Suprapubic skin (tissue), 4 donors: ENCODE data around the gene ASB11. TPM values are rescaled to one million over a fixed set of nuclear protein-coding genes. Genes with fewer than 3 reads are reported as not detected.
A peak's percentile ranks its signal among the peaks of the same experiment; 100 is the strongest.
"Not testable (repeated sequence)": the region's sequence is repeated elsewhere in the genome, so short reads cannot be mapped to it uniquely, and the experiment has no call there.

Experiments
- DNase-seq, 2 donors: peaks; one replicate each; pipeline ENCODE4 v3.0.0-alpha.2; 2019; ENCODE audit warnings: low spot score in 2 of 2
- H3K27ac ChIP-seq: fragments of 200-600 bp; sonication (generic); one replicate; pipeline ENCODE4 v1.5.1; 2019
- H3K27me3 ChIP-seq: fragments of 200-600 bp; sonication (generic); one replicate; pipeline ENCODE4 v1.5.1; 2019
- H3K36me3 ChIP-seq: fragments of 200-600 bp; sonication (generic); one replicate; pipeline ENCODE4 v1.5.1; 2019
- H3K4me1 ChIP-seq: fragments of 200-600 bp; sonication (generic); one replicate; pipeline ENCODE4 v1.5.1; 2019
- H3K4me3 ChIP-seq: fragments of 200-600 bp; sonication (generic); one replicate; pipeline ENCODE4 v1.5.1; 2019; ENCODE audit warnings: mild to moderate bottlenecking
- H3K9me3 ChIP-seq: fragments of 200-600 bp; sonication (generic); one replicate; pipeline ENCODE4 v1.5.1; 2019
- CTCF ChIP-seq, 2 donors: fragments of 200-600 bp in 1 of 2; fragments of 450-650 bp in 1 of 2; sonication (generic) in 1 of 2; IDR thresholded peaks; one replicate each; pipeline ENCODE4 v1.5.1; 2016 to 2019; ENCODE audit warnings: antibody characterized with exemption in 2 of 2, mild to moderate bottlenecking in 1 of 2, moderate library complexity in 1 of 2
- EP300 ChIP-seq: sonication (generic); formaldehyde crosslinking; IDR thresholded peaks from one replicate; pipeline ENCODE4 v1.6.1; 2017; ENCODE audit warnings: antibody characterized with exemption
- POLR2A ChIP-seq, 2 donors: fragments of 450-650 bp; IDR thresholded peaks; one replicate each; pipeline ENCODE4 v1.6.1; 2017; ENCODE audit warnings: antibody characterized with exemption in 2 of 2, mild to moderate bottlenecking in 2 of 2, moderate library complexity in 2 of 2
- POLR2AphosphoS5 ChIP-seq, 3 donors: sonication (generic); formaldehyde crosslinking; IDR thresholded peaks; one replicate each; pipeline ENCODE4 v1.6.1; 2017; ENCODE audit warnings: antibody characterized with exemption in 3 of 3
- WGBS: methylation state at CpG from one replicate; pipeline ENCODE4 v1.1.5; 2018; 5-methylcytosine and 5-hydroxymethylcytosine counted together
- total RNA-seq, 4 donors: library from RNA; depleted of rRNA; stranded (reverse); fragments of >200 nt; gene quantifications; one replicate each; pipeline ENCODE4 v1.1.0, GENCODE V29; 2016

ASB11 gene
- total RNA-seq, 4 donors from 2014 or later: 0.42 to 2.0 (median 1.8) TPM

- Histone ChIP-seq H3K27ac (no peak overlapping the region), H3K27me3 (no peaks in the 10 kb centered on the region), H3K9me3 (no peaks in the 10 kb centered on the region), H3K4me1 (no peaks in the 10 kb centered on the region), H3K4me3 (no peak overlapping the region), H3K36me3 (no peaks in the 10 kb centered on the region)
- no peak for DNase-seq
- TF ChIP-seq POLR2A (IDR thresholded peaks at IDR 0.05): no peak
- no peak for TF ChIP-seq EP300
- TF ChIP-seq CTCF (IDR thresholded peaks at IDR 0.05): no peak
- TF ChIP-seq POLR2AphosphoS5 (IDR thresholded peaks at IDR 0.05): no peak
- WGBS: 63% methylated on average over 2 of the region's 2 CpGs
These were observed 40.5 kb downstream of the ASB11 start for GRCh38 chrX:15274946-15275345.

GRCh38 chrX:15273275-15273674, 42.2 kb downstream of the ASB11 start:
- not testable (repeated sequence) for H3K9me3 ChIP-seq, H3K4me1 ChIP-seq, H3K4me3 ChIP-seq, H3K27me3 ChIP-seq, DNase-seq, H3K27ac ChIP-seq, H3K36me3 ChIP-seq
- WGBS: 93% methylated on average over 10 of the region's 10 CpGs

GRCh38 chrX:15271757-15272156, 43.7 kb downstream of the ASB11 start:
- TF ChIP-seq CTCF (IDR thresholded peaks at IDR 0.05) (no peak), EP300 (no peak), POLR2AphosphoS5 (IDR thresholded peaks at IDR 0.05) (no peak), POLR2A (IDR thresholded peaks at IDR 0.05) (no peak)
- Histone ChIP-seq H3K27ac (no peak overlapping the region), H3K36me3 (no peaks in the 10 kb centered on the region), H3K4me3 (no peak overlapping the region), H3K27me3 (no peaks in the 10 kb centered on the region), H3K4me1 (peaks cover 6% of the 10 kb centered on the region), H3K9me3 (no peaks in the 10 kb centered on the region)
- DNase-seq: no peak
- 84% methylated on average over 1 of the region's 1 CpG for WGBS

GRCh38 chrX:15269618-15270521, 45.6 kb downstream of the ASB11 start, which contains the start of gene ASB9:
ASB9 (minus strand) TSS chrX:15270083; CDS start chrX:15269874, 209 bp downstream.
- TF ChIP-seq POLR2A (IDR thresholded peaks at IDR 0.05) (no peak), EP300 (no peak), POLR2AphosphoS5 (IDR thresholded peaks at IDR 0.05) (no peak), CTCF (IDR thresholded peaks at IDR 0.05) (no peak)
- Histone ChIP-seq H3K27me3 (no peaks in the 10 kb centered on the region), H3K36me3 (no peaks in the 10 kb centered on the region), H3K4me3 (peak within 1 kb of the TSS; percentile 16), H3K9me3 (no peaks in the 10 kb centered on the region), H3K27ac (no peak within 1 kb of the TSS), H3K4me1 (peaks cover 6% of the 10 kb centered on the region)
- 39% methylated on average over 15 of the region's 15 CpGs for WGBS
- peak; percentile 64 to 67 for DNase-seq

- TF ChIP-seq EP300 (no peak), POLR2A (IDR thresholded peaks at IDR 0.05) (no peak), CTCF (IDR thresholded peaks at IDR 0.05) (no peak)
- WGBS: 86% methylated on average over 1 of the region's 1 CpG
- no peak overlapping the region for H3K4me3 ChIP-seq
These were observed 46.3 kb downstream of the ASB11 start for GRCh38 chrX:15269120-15269519.

More at GRCh38 chrX:15269120-15269519, 46.3 kb downstream of the ASB11 start:
- Histone ChIP-seq H3K4me1 (peaks cover 6% of the 10 kb centered on the region), H3K9me3 (no peaks in the 10 kb centered on the region), H3K36me3 (no peaks in the 10 kb centered on the region), H3K27me3 (no peaks in the 10 kb centered on the region), H3K27ac (no peak overlapping the region)
- DNase-seq: no peak
